ENCODE results near the gene GDF9. TPM values are rescaled to one million over a fixed set of nuclear protein-coding genes. Genes with fewer than 3 reads are reported as not detected.

The GDF9 gene
- total RNA-seq, 2 experiments from 2014 or later = 0.66 to 2.2 TPM

DNA sequence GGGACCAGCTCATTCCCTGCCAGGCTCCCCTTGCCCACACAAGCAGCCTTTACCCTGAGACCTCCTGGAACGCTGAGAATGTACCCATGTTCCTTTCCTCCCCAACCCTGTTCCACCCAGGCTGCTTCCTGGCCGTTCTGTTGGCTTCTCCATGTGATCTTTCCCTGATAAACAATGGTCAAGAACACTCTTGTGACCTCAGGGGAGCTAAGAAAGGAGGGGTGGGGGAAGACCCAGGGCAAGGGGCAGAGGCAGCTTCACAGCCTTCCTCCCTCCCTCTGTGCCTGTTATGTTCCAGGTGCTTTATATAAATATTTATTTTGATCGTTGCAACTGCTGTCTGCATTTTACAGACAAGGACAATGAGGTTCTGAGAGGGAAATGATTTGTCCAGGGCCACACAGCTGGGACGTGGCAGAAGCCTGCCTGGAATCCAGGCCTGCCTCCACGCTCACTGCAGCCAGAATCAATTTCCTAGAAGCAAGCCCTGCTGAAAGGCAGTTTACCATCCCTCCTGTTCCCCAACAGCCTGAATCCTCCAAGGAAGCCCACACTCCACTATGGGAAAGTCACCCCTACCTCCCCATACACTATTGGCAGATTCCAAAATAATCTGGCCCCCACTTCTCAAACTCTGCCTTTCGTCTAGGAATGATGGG is 39.7 kb downstream of the GDF9 start:
- intact Hi-C loops (cut with micrococcal nuclease; ENCODE audit: unreplicated experiment) = no loop called here

GRCh38 chr5:132825834-132826391 is 40.4 kb downstream of the GDF9 start:
- intact Hi-C loops (cut with micrococcal nuclease; ENCODE audit: unreplicated experiment) = no loop called here
- DNase-seq (ENCODE audit: low spot score) = no peak

More for the DNA sequence above, 39.7 kb downstream of the GDF9 start:
- no peak overlapping the region for H3K4me2 ChIP-seq (ENCODE audit: low read length)
- H3K36me3 ChIP-seq (ENCODE audit: insufficient read depth, low read length) = no peaks in the 10 kb centered on the region
- no peaks in the 10 kb centered on the region for H3K9me3 ChIP-seq (ENCODE audit: low read length)
- H3K4me1 ChIP-seq (ENCODE audit: insufficient read depth, low read length, poor library complexity, severe bottlenecking) = peaks cover 5% of the 10 kb centered on the region
- no peaks in the 10 kb centered on the region for H4K20me1 ChIP-seq (ENCODE audit: insufficient read depth, low read length)
- no peak overlapping the region for H3K4me3 ChIP-seq (ENCODE audit: low read depth, low read length, poor library complexity, severe bottlenecking)
- no TSS peak for BruUV-seq (replicated peaks)
- CTCF ChIA-PET (ENCODE audit: unreplicated experiment) = interaction anchor here (0.5 kb wide), 1 partner anchor 165 kb away, joined by 3 read pairs; no protein-coding TSS in a partner anchor
- H3K79me2 ChIP-seq (ENCODE audit: insufficient read depth, low read depth, low read length) = no peaks in the 10 kb centered on the region
- no peak overlapping the region for H2AFZ ChIP-seq (ENCODE audit: low read length)
- H3K27ac ChIP-seq (ENCODE audit: low read depth, low read length, poor library complexity, severe bottlenecking) = no peak overlapping the region
- POLR2A ChIA-PET = no interaction called here
- DNase-seq (ENCODE audit: low spot score) = no peak
- H3K9me2 ChIP-seq (ENCODE audit: insufficient read depth, low read length) = no peaks in the 10 kb centered on the region
- no peak for TF ChIP-seq EZH2phosphoT487 (IDR thresholded peaks at IDR 0.05; ENCODE audit: borderline replicate concordance, low read depth, low read length)
- TF ChIP-seq, protein P1, sequence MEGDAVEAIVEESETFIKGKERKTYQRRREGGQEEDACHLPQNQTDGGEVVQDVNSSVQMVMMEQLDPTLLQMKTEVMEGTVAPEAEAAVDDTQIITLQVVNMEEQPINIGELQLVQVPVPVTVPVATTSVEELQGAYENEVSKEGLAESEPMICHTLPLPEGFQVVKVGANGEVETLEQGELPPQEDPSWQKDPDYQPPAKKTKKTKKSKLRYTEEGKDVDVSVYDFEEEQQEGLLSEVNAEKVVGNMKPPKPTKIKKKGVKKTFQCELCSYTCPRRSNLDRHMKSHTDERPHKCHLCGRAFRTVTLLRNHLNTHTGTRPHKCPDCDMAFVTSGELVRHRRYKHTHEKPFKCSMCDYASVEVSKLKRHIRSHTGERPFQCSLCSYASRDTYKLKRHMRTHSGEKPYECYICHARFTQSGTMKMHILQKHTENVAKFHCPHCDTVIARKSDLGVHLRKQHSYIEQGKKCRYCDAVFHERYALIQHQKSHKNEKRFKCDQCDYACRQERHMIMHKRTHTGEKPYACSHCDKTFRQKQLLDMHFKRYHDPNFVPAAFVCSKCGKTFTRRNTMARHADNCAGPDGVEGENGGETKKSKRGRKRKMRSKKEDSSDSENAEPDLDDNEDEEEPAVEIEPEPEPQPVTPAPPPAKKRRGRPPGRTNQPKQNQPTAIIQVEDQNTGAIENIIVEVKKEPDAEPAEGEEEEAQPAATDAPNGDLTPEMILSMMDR (conservative IDR thresholded peaks at IDR 0.05; ENCODE audit: low read length) = no peak

More at GRCh38 chr5:132825834-132826391, 40.4 kb downstream of the GDF9 start:
- CTCF ChIA-PET (ENCODE audit: unreplicated experiment) = interaction anchor here (0.5 kb wide), 1 partner anchor 166 kb away, joined by 3 read pairs; no protein-coding TSS in a partner anchor
- H4K20me1 ChIP-seq (ENCODE audit: insufficient read depth, low read length) = no peaks in the 10 kb centered on the region
- no peaks in the 10 kb centered on the region for H3K9me3 ChIP-seq (ENCODE audit: low read length)
- no peak overlapping the region for H2AFZ ChIP-seq (ENCODE audit: low read length)
- no peak overlapping the region for H3K27ac ChIP-seq (ENCODE audit: low read depth, low read length, poor library complexity, severe bottlenecking)
- no peak overlapping the region for H3K4me2 ChIP-seq (ENCODE audit: low read length)
- POLR2A ChIA-PET = interaction anchor here (0.6 kb wide), 1 partner anchor 75 kb away, joined by 3 read pairs; no protein-coding TSS in a partner anchor
- H3K9me2 ChIP-seq (ENCODE audit: insufficient read depth, low read length) = no peaks in the 10 kb centered on the region
- TF ChIP-seq, protein P1 (conservative IDR thresholded peaks at IDR 0.05; ENCODE audit: low read length) = no peak
- no peak for TF ChIP-seq EZH2phosphoT487 (IDR thresholded peaks at IDR 0.05; ENCODE audit: borderline replicate concordance, low read depth, low read length)
- no peak overlapping the region for H3K4me3 ChIP-seq (ENCODE audit: low read depth, low read length, poor library complexity, severe bottlenecking)
- no peaks in the 10 kb centered on the region for H3K36me3 ChIP-seq (ENCODE audit: insufficient read depth, low read length)
- no peaks in the 10 kb centered on the region for H3K79me2 ChIP-seq (ENCODE audit: insufficient read depth, low read depth, low read length)
- BruUV-seq (replicated peaks) = no TSS peak
- H3K4me1 ChIP-seq (ENCODE audit: insufficient read depth, low read length, poor library complexity, severe bottlenecking) = peaks cover 5% of the 10 kb centered on the region

Measured in OCI-LY7 (cell line).